ENCODE data around the gene GNG12. TPM values are rescaled to one million over a fixed set of nuclear protein-coding genes. Genes with fewer than 3 reads are reported as not detected.

Gene GNG12
- total RNA-seq, 1 donor from 2014 or later, result 1.3 TPM

- Mint-ChIP-seq H3K4me1 (ENCODE audit: low read depth, unreplicated experiment) (peaks cover 10% of the 10 kb centered on the region), H3K27me3 (ENCODE audit: unreplicated experiment) (no peaks in the 10 kb centered on the region), H3K9me3 (ENCODE audit: unreplicated experiment) (peaks cover 1% of the 10 kb centered on the region), H3K36me3 (ENCODE audit: unreplicated experiment) (no peaks in the 10 kb centered on the region), H3K4me3 (ENCODE audit: unreplicated experiment) (no peak overlapping the region), H3K27ac (ENCODE audit: unreplicated experiment) (no peak overlapping the region)
- DNase-seq, result no peak
- TF ChIP-seq CTCF (IDR thresholded peaks at IDR 0.05; ENCODE audit: partially characterized antibody, unreplicated experiment), result no peak
These were observed 87.2 kb downstream of the GNG12 start for GRCh38 chr1:67745875-67746698.

- Mint-ChIP-seq H3K9me3 (ENCODE audit: unreplicated experiment) (no peaks in the 10 kb centered on the region), H3K27ac (ENCODE audit: unreplicated experiment) (no peak overlapping the region), H3K4me3 (ENCODE audit: unreplicated experiment) (no peak overlapping the region), H3K27me3 (ENCODE audit: unreplicated experiment) (no peaks in the 10 kb centered on the region), H3K4me1 (ENCODE audit: low read depth, unreplicated experiment) (no peaks in the 10 kb centered on the region), H3K36me3 (ENCODE audit: unreplicated experiment) (no peaks in the 10 kb centered on the region)
- DNase-seq, result no peak
- no peak for TF ChIP-seq CTCF (IDR thresholded peaks at IDR 0.05; ENCODE audit: partially characterized antibody, unreplicated experiment)
These were observed 90.1 kb downstream of the GNG12 start for GRCh38 chr1:67743072-67743725.

GRCh38 chr1:67741736-67742135, 91.5 kb downstream of the GNG12 start:
- Mint-ChIP-seq H3K4me3 (ENCODE audit: unreplicated experiment) (no peak overlapping the region), H3K36me3 (ENCODE audit: unreplicated experiment) (no peaks in the 10 kb centered on the region), H3K9me3 (ENCODE audit: unreplicated experiment) (no peaks in the 10 kb centered on the region), H3K27me3 (ENCODE audit: unreplicated experiment) (peaks cover 1% of the 10 kb centered on the region), H3K4me1 (ENCODE audit: low read depth, unreplicated experiment) (no peaks in the 10 kb centered on the region), H3K27ac (ENCODE audit: unreplicated experiment) (no peak overlapping the region)
- TF ChIP-seq CTCF (IDR thresholded peaks at IDR 0.05; ENCODE audit: partially characterized antibody, unreplicated experiment), result no peak
- no peak for DNase-seq

GRCh38 chr1:67741121-67741520, 92.1 kb downstream of the GNG12 start:
- Mint-ChIP-seq H3K27me3 (ENCODE audit: unreplicated experiment) (peaks cover 1% of the 10 kb centered on the region), H3K9me3 (ENCODE audit: unreplicated experiment) (no peaks in the 10 kb centered on the region), H3K4me3 (ENCODE audit: unreplicated experiment) (no peak overlapping the region), H3K36me3 (ENCODE audit: unreplicated experiment) (no peaks in the 10 kb centered on the region), H3K27ac (ENCODE audit: unreplicated experiment) (no peak overlapping the region), H3K4me1 (ENCODE audit: low read depth, unreplicated experiment) (peaks cover under 1% of the 10 kb centered on the region)
- no peak for DNase-seq
- no peak for TF ChIP-seq CTCF (IDR thresholded peaks at IDR 0.05; ENCODE audit: partially characterized antibody, unreplicated experiment)

- no peaks in the 10 kb centered on the region for H3K9me3 Mint-ChIP-seq (ENCODE audit: unreplicated experiment)
- peaks cover 5% of the 10 kb centered on the region for H3K4me1 Mint-ChIP-seq (ENCODE audit: low read depth, unreplicated experiment)
- TF ChIP-seq CTCF (IDR thresholded peaks at IDR 0.05; ENCODE audit: partially characterized antibody, unreplicated experiment), result no peak
- H3K36me3 Mint-ChIP-seq (ENCODE audit: unreplicated experiment), result no peaks in the 10 kb centered on the region
- H3K4me3 Mint-ChIP-seq (ENCODE audit: unreplicated experiment), result no peak overlapping the region
- H3K27me3 Mint-ChIP-seq (ENCODE audit: unreplicated experiment), result peaks cover 1% of the 10 kb centered on the region
- DNase-seq, result no peak
- H3K27ac Mint-ChIP-seq (ENCODE audit: unreplicated experiment), result no peak overlapping the region
These were observed 92.7 kb downstream of the GNG12 start for GRCh38 chr1:67740543-67740942.
